T-helper 2 cell (primary cell): Measurements from ENCODE around the gene CFAP299.
A peak's percentile ranks its signal among the peaks of the same experiment; 100 is the strongest.

Experiments
- DNase-seq, 5 experiments: peaks; one replicate each; pipeline versions ENCODE4 v3.0.0 to v3.0.0-alpha.2; 2012 to 2022

Gene CFAP299

DNA sequence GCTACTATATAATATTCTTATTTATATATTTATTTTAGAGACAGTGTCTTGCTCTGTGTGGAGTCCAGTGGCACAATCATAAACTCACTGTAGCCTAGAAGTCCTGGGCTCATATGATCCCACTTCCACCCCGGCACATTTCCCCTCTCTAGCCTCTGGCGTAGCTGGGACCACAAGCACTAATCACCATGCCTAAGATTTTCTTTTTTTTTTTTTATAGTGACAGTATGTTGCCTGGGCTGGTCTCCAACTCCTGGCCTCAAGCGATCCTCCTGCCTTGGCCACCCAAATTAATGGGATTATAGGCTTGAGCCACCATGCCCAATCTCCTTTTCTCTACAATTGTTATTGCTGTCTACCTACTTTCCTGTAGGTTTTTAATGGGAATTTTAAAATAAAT is 620.9 kb downstream of the CFAP299 start:
- DNase-seq = no peak

DNA sequence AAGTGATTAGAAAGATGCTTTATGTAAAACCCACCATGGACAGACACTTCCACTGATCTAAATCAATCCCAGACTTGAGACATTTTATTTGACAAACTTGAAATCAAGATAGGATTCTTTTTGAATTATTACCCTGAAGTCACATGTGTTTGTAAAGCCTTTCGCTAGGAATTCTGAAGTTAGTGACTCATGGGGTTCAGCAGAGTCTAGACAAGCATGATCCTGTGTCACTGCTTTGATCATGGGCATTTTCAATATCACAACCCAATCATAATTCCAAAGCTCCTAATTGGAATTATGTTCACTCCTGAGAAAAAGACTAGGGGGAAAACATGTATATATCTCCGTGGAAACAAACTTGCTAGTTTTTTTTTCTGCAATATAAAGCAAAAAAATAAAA is 627.5 kb downstream of the CFAP299 start:
- no peak for DNase-seq

DNA sequence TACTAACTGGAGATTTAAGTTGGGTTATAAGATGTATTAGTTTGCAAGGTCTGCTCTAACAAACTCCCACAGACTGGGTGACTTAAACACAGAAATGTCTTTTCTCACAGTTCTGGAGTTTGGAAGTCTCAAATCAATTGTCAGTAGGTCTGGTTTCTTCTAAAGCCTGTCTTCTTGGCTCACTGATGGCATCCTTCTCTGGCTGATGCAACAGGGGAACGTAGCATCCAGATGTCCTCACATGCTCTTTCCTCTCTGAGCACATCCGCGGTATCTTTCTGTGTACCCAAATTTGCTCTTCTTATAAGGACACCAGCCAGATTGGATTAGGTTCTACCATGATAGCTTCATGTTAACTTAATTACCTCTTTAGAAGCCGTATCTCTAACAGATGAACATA is 631.8 kb downstream of the CFAP299 start:
- no peak for DNase-seq

DNA sequence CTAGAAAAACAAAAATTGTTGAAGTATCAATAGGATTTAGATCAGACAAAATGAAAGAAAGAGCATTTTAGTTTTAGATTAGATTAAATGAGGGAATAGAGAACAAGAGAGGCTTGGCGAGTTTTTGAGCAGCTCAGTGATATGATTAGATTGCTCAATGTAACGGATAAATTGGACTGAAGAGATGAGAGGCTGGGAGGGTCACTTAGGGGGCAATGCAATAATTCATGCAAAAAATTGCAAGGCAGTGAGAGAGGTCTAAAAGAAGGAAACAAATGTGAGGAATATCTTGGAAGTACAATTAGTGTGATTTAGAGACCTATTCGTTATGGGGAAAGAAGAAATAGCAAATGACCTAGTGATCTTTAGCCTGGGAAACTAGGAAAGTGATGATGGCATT is 644.7 kb downstream of the CFAP299 start:
- DNase-seq = no peak

DNA sequence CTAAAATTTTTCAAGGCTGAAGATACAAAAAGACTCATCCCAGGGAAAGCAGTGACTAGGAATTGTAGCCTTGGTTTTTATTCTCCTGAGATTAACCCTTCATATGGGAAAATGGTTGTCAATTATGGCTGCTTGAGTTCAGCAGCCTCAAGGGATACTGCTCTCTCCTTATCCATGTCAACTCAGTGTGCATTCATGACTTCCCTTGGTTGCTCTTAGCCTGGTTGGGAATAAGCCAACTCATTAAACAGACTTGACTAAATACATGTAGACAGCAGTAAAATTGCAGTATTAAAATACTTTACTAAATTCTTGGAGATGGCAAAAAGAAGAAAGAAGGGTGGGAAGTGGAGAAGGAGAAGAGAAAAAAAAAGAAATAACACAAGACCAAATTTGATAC is 650.5 kb downstream of the CFAP299 start:
- no peak for DNase-seq

DNA sequence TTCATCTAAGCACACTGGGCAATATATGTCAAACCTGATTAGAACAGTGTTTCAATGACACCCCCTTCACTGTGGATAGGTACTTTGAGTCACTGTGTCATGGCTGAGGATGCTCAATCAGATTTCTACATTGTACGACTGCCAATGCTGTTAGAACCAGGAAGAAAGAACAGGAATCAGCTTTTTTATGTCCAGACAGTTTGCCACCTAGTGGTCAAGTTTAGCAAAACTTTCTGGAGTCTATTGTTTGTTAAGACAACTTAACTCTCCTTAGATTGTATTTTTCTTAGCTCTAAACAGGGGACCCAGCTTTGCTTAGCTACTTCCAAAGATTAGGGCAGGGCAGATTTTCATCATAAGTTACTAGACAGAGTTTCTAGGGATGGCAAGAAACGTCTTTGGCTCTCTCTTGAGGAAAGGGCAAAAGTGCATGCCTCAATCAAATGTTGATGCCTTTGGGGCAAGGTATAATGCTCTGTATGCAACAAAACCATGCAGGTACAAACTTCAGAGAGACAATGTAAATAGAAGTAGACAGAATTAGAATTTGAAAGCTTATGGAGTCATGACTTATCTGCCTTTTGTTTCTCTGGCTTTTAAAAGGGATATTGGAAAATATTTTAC is 654.5 kb downstream of the CFAP299 start:
- peak in 2 of 5 experiments; percentile 2 to 52 for DNase-seq

DNA sequence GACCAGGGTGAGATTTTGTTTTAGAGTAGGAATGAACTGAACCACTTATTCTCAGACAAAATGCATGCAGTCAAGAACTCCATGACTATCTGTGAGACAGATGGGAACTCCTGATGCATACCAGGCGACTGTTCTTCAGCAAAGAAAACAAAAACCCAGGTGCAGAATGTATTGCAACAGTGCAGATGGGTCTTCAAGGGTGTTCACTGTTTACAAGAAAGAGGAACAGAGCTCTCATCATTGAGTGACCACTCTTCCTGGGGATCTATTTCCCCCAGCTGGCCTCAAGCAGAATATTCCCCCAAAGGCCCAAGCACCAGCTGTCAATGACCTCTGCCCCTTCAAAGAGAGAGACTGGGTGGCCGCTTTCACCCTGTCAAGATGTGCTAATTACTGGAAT is 655.3 kb downstream of the CFAP299 start:
- no peak for DNase-seq

DNA sequence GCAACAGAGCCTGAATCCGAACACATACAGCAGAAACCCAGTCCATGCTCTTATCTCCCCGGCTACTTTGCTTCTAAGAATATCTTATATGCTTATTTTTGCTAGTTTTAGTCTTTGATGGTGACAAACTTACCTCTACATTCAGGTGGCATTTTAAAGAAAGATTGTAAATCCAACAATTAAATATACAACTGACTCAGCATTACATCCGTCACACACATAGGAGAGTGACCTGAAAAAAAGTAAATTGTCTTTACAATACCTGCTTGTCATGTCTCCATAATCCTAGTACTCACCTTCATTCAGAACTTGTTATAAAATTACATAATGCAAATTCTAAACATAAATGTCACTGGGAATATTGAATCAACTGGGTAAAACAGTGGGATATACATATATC is 664.4 kb downstream of the CFAP299 start:
- DNase-seq = no peak

DNA sequence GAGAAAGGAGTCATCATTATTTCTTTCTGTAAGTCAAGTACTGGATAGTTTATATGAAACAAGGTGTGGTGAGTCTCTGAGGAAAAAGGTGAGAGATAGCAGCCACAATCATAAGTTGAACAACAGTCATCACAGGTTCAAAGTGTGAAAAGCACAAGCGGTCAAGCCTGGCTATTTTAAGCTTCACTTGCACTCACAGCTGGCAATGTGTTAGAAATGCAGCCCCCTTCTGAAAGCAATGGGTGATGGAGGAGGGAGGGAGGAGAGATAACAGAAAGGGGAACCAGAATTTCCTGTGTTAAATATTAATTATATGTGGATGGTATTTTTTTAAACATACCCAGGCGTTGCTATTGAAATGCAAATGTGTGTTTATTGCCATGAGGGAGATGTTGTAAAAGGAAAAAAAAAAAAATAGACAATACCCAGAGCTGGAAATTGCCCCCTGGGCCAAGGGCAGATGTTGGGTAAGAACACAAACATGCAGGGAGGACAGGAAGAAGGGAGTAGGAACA is 668.1 kb downstream of the CFAP299 start:
- DNase-seq = no peak

DNA sequence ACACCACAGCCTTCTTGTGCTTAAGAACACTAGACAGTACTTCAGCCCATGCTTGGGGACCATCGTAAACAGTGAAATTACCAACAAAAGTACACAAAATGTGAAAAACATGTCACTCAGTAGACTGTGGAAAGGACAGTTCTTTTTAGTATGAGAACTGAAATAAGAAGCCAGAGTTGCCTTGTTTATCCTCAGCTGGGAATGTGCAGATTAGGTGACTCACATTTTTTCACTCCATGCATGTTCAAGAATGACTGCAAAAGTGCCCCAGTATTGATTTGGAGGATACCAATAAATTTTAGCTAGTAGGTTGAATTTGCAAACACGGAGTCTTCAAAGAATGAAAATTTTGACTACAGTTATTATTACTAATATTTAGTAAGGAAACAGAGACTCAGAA is 671.9 kb downstream of the CFAP299 start:
- no peak for DNase-seq
